Left forelimb (tissue), 1 donor: ENCODE data around the gene CRKL.
"Not testable (repeated sequence)": the region's sequence is repeated elsewhere in the genome, so short reads cannot be mapped to it uniquely, and the experiment has no call there.

ENCODE experiments used
- DNase-seq: peaks from one replicate; pipeline ENCODE4 v3.0.0-alpha.2; 2018; ENCODE audit warnings: low spot score

Gene CRKL

GRCh38 chr22:20901093-20902033 lies 15.8 kb upstream of the CRKL start:
- not testable (repeated sequence) for DNase-seq

- DNase-seq: no peak
Observed at GRCh38 chr22:20903093-20903492, 14.1 kb upstream of the CRKL start.

DNA sequence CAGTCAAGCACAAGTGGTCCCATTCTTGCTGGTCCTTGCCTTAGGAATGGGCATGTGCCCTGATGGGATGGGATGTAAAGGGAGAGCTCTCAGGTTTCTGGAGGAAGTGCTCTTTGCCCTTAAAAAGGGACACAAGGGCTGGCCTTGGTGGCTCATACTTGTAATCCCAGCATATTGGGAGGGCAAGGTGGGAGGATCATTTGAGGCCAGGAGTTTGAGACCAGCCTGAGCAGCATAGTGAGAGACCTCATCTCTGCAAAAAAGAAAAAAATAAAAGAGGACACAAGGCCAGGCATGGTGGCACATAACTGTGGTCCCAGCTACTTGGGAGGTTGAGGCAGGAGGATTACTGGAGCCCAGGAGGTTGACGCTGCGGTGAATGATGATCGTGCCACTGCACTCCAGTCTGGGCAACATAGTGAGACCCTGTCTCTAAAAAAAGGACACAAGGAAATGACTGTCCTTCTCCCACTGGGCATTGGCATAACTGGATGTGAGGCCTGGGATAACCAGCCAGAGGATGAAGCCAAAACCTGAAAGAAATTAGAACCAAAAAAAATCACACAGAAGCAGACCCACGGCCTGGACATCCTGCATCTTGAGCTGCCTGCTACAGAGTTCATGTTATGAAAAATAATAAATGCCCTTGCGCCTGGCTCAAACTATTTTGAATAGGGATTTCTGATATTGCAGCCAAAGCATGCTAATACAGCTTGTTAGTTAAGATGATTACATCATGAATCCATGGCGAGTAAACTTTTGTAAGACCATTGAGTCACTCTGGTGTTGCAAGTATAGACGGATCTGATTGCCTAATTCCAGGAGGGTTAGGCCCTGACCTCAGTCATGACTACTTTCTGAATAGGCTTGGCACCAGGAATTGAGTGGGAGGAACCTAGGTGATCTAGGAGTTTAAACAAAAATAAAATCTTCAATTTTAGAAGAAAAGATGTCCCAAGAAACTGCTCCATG lies 12.9 kb upstream of the CRKL start:
- DNase-seq: no peak

GRCh38 chr22:20904980-20905355 lies 12.2 kb upstream of the CRKL start:
- no peak for DNase-seq

GRCh38 chr22:20905415-20906386 lies 11.5 kb upstream of the CRKL start:
- DNase-seq: no peak

GRCh38 chr22:20906387-20906767 lies 10.8 kb upstream of the CRKL start:
- DNase-seq: no peak

GRCh38 chr22:20908717-20909116 lies 8.5 kb upstream of the CRKL start:
- not testable (repeated sequence) for DNase-seq

- no peak for DNase-seq
Observed at GRCh38 chr22:20909543-20910303, 7.5 kb upstream of the CRKL start.

- no peak for DNase-seq
Observed at GRCh38 chr22:20912494-20912893, 4.7 kb upstream of the CRKL start.

DNA sequence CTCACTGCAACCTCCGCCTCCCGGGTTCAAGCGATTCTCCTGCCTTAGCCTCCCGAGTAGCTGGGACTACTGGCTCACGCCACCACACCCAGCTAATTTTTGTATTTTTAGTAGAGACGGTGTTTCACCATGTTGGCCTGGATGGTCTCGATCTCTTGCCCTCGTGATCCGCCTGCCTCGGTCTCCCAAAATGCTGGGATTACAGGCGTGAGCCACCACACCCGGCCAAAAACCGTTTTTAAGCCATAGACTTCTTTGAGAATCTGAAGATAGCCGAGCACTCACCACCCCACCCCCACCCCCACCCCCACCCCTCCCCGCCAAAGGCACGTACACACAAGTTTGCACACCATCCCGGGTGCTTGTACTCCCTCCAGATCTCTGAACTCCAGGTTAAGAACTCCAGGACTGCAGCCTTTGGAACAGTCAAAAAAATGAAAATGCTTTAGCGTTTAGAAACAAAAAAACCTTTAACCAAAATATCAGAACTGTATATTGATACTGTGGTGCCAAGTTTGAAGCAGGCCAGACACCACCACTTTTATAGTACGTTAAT lies 1.5 kb downstream of the CRKL start:
- DNase-seq: no peak

DNA sequence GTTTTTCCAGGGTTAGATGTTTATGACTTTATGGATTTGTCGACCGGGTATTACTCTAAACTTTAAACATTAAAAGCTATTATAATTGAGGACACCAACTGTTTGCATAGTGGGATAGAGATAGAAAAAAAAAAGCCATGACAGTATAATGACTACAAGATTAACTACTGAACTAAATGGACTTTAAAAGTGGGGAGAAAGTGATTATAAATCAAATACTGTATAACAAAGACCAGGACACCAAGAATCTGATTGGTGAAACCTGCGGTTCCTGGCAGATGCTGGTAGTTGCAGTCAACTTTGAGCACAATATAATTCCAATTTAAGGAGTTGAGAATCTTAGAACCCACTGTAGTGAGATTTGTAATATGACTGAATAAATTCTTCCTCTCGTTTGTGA lies 2.5 kb downstream of the CRKL start:
- no peak for DNase-seq

GRCh38 chr22:20920881-20921203 lies 3.6 kb downstream of the CRKL start:
- no peak for DNase-seq

DNA sequence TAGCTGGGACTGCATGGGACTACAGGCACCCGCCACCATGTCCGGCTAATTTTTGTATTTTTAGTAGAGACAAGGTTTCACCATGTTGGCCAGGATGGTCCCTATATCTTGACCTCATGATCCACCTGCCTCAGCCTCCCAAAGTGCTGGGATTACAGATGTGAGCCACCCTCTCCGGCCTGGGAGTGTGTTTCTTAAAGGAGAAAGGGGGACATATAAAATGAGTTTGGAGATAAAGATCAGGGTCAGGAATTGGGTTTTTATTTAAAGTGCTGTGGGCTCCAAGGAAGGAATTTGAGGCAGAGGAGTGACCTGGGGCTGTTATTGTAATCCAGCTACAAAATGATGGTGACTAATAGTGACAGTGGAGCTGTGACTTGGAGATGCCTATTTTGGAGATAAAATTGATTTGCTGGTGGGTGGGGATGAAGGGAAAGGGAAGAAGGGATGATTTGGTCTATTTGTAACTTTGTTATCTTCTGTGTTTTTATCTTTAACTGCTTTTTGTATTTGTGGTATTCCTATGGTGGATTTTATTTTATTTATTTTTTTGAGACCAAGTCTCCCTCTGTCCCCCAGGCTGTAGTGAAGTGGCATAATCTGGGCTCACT lies 5.0 kb downstream of the CRKL start:
- no peak for DNase-seq

GRCh38 chr22:20926243-20926642 lies 9.0 kb downstream of the CRKL start:
- no peak for DNase-seq

- DNase-seq: no peak
Observed at GRCh38 chr22:20927940-20928572, 10.8 kb downstream of the CRKL start.

- no peak for DNase-seq
Observed at GRCh38 chr22:20928573-20928967, 11.4 kb downstream of the CRKL start.

- DNase-seq: no peak
Observed at GRCh38 chr22:20930004-20930403, 12.8 kb downstream of the CRKL start.

DNA sequence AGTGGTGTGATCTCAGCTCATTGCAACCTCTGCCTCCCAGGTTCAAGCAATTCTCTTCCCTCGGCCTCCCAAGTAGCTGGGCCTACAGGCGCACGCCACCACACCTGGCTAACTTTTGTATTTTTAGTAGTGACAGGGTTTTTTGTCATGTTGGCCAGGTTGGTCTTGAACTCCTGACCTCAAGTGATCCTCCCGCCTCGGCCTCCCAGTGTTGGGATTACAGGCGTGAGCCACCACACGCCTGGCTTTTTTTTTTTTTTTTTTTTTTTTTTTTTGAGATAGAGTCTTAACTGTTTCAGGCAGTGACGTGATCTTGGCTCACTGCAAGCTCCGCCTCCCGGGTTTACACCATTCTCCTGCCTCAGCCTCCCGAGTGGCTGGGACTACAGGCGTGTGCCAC lies 13.2 kb downstream of the CRKL start:
- not testable (repeated sequence) for DNase-seq

DNA sequence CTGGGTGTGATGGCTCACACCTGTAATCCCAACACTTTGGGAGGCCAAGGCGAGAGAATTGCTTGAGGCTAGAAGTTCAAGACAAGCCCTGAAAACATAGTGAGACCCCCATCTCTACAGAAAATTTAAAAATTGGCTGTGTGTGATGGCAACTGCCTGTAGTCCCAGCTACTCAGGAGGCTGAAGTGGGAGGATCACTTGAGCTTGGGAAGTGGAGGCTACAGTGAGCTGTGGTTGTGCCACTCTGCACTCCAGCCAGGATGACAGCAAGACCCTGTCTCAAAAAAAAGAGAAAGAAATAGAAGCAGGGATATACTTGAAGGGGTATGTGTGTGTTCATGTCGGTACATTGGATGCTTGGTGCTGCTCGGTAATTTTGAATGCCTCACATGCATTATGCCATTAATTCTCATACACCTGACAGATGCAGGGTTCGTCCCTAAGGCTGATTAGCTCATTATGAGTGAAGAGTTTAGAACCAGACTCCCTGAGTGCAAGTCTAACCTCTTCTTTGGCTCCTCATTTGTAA lies 14.0 kb downstream of the CRKL start:
- no peak for DNase-seq
